Brain pericyte (primary cell): ENCODE measurements around the gene SIX3.

Experiments used
- DNase-seq: peaks from one replicate; pipeline ENCODE4 v3.0.0-alpha.2; 2012; ENCODE audit warnings: low read depth, low spot score

Gene SIX3

GRCh38 chr2:44930274-44931197 is 11.0 kb upstream of the SIX3 start:
- DNase-seq = no peak

- no peak for DNase-seq
Observed at GRCh38 chr2:44931198-44931780, 10.2 kb upstream of the SIX3 start.

DNA sequence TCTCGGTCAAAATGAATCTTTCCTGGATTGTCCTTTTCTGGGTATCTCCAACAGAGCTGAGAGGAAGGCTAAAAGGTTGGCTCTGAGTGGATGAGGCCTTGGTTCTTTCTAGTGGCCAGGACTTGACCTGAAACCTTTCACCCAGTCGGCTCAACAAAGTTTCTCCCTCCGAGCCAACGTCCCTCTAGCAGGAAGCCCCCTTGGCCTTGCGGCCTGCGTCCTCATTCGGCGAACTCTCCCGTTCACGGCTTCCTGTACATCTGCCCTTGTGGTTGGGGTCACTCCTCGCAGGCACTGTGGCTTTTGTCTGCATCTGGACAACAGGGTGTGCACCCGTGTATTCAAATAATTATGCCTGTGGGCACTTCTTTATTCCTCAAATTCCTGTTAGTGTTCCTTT is 9.4 kb upstream of the SIX3 start:
- no peak for DNase-seq

DNA sequence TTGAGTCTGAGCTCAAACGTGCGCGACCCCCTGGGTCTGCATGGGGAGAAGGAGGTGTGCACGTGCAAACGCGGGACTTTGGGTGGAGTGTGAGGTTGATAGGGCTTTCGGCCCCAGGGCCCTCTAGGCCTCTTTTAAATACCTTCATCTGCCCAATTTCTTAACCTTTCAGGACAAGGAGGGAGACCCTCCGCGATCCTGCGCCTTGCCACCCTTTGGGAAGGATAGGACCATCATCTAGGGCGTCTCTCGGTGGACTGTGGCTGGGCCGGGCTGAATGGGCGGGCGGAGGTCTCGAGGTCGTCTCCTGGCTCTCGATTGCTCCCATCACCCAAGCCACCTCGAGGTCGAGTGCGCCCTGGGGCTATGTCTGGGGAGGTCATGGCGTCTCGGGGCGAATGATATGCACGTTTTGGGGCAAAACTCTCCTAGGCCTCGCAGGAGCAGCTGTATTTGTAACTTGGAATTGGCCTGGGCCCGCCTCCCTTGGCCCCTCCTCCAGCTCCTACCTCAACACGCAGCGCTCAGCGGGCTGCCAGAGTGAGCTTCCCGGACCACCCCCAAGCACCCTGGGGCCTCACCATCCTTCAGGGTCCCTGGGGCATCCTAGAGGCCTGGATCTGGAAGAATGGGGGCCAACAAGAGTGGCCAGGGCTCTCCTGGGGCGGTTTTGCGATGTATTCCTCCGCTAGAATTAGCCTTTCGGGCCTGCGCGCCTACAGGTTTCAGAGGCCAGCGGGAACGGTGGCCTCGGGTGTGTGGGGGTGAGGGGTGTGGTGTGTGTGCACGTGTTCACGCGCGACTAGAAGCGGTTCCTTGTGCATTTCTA is 8.7 kb upstream of the SIX3 start:
- no peak for DNase-seq

DNA sequence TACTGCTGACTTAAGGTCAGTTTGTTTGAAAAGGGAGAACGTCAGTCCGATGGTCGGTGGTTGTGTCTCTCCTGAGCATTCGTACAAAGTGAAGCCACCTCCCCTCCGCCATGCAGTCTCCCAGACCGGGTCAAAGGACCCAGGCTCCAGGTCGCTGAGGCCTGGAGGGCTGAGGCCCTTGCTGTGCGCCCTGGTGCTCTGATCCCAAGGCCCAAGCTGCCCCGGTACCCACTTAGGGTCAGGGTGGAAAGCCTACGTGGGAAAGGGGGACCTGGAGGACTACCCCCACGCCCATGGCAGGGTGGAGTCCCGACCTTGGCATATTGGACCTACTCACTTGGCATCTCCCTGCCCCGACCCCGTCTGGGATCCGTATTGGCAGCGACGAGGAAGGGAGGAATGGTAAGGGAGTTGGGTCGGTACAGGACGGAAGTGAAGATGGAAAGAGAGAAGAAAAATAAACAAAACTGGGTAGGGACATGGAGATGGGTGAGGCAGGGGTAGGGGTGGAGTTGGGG is 8.0 kb upstream of the SIX3 start:
- no peak for DNase-seq

- no peak for DNase-seq
Observed at GRCh38 chr2:44934038-44934982, 7.2 kb upstream of the SIX3 start.

DNA sequence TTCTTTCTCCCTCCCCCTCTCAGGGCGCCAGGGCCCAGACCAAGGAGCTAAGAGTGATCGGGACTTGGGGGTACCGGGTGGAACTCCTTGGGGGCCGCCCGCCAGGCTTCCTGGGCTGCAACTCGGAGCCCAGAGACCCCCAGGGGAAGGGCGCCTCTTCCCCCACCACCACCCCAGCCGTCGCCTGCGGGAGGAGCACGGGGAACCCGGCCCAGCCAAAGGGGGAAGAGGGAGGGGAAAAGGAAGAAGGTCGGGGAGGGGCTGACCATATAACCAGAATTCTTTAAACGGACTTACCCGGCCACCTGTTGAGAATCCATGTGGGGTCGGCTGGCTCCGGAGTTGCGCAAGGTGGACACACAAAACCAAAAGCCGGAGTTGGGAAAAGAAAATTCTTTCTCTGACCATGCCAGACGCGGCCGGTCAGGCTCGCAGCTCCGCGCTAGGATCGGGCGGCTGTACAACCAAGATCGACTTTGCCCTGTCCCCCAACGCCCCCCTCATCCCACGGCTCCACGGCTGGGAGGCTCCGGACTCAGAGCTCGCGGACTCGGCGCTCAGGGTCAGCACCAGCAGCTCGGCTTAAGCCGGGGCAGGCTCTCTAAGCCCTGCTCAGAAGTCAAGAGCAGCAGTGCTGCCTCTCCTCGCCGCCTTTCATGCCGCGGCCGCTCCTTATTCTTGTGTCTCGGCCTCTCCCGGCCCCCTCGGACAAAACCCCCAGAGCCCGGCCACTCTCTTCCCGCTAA is 6.3 kb upstream of the SIX3 start:
- DNase-seq = no peak

- no peak for DNase-seq
Observed at GRCh38 chr2:44935729-44936098, 5.8 kb upstream of the SIX3 start.

DNA sequence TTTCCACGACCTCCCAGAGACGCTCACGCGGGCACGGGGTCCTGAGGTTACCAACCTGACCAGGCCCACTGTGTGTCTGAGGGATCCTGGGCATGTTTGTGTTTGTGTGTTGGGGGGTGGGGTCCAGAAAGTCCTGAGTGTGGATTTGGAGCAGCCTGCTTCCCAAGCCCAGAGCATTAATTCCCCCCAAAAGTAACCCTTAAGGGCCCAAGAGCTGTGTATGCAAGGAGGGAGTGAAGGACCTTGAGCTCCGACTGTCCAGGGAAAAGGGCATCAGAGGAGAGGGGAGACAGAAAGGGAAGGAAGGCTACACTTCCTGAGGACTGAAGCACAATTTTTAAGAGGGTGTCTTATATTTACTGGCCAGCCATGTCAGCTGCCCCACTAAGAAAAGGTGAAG is 5.2 kb upstream of the SIX3 start:
- DNase-seq = no peak

DNA sequence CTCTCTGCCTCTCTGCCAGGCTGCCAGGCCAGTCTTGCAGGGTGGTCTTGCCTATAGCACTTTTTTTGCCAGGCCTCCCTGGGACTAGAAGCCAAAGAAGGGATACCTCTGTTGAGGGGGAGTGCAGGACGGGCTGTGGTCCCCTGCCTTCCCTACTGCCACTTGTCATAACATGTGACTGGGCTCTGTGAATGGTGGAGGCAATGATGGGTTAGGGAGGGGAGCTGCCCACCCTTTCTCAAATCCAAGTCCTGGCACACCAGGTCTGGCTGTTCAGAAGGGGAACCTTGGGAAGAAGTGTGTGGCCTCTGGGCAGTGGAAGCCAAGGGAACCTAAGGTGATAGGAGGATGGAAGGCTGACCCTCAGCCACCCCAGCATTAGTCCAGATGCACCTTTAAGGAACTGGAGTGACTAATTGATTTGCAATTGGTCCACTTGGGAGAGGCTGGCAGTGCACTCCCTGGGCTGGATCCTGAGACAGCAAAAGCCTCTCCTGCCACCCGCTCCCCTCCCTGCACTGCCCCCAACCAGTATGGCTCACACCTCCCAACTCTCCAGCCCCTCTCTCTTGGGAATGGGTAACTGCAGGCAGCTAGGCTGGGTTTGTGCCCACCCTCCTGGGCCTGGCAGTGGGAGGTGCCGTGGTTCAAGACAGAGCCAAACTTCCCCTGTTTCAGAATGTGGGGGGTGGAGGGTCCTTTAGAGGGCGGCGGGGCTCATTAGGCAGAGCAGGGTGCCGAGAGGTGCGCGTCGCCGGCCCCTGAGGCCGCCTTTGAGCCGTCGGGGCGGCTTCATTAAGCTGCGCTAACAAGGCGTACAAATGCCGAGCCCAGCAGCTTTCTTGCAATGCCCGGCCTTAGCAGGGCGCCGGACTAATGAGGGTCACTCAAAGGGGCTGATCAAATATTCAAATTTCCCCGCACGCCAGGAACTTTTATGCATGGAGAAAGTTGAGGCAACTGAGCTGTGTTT is 4.5 kb upstream of the SIX3 start:
- DNase-seq = no peak

DNA sequence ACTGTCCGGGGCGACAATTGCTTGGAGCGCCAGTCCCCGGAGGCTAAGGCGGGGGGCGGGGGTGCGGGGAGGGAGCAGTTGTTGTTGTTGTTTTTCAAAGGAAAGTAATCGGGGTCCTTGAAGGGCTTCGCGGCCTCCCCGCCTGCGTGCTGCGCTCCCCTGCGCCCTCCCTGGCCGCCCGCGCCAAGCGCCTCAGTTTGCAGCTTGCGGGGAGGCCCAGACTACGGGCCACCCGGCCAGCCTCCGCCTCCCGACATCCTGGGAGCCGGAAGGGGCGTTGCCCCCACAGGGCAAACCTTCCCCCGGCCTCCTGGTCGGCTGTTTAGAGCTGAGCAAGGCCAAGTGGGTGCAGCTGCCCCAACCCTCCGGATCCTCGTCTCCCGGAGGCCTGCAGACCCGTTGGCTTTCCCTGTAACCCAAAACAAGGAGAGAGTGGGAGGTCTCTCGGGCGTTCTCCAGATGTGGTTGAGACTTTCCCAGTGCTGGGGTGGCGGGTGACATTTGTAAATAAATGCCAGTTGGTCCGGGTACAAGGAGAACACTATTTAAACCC is 3.7 kb upstream of the SIX3 start:
- no peak for DNase-seq

GRCh38 chr2:44938287-44939105 is 3.0 kb upstream of the SIX3 start:
- DNase-seq = no peak

- DNase-seq = no peak
Observed at GRCh38 chr2:44939106-44940048, 2.1 kb upstream of the SIX3 start.

- DNase-seq = no peak
Observed at GRCh38 chr2:44940049-44940494, 1.4 kb upstream of the SIX3 start.

DNA sequence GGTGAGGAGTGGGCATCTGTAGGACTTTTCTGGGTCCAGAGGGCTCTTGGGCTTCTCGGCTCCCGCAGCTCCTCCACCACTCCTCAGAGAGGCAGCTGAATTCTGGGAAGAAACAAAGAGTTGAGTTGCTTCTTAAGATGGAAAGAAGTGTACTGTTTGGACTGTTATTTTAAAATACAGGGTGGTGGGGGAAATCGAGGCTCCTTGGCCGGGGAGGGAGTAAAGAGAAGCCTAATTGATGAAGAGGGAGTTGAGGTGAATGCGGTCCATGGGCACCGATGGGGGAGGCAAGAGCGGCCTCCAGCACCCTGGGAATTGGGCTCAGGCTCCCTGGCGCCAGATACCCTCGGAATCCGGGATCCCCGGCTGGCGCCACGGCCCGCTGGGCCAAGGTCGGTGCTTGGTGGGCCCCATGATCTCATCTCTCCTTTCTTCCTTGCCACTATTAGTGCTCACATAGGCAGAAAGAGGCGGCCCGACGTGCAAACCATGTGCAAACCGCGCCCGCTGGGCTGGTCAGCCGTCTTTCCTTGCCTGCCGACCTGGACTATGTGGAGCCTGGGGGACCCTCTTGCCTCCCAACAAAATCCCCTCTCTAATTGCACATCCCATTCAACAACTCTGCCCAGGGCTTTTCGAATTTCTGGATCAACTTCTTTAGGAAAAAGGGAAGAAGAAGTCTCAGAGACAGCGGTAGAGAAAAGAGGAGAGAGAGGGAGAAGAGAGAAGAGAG is 604 bp upstream of the SIX3 start:
- DNase-seq = no peak
